HepG2 (cell line): ENCODE measurements around the gene NDUFS7. TPM values are rescaled to one million over a fixed set of nuclear protein-coding genes. Genes with fewer than 3 reads are reported as not detected.
A peak's percentile ranks its signal among the peaks of the same experiment; 100 is the strongest.

Source experiments
- ATAC-seq: fragments of 200-7000 bp; cut with Tn5 transposase; 3 replicates; pipeline ENCODE4 v1.9.1; 2020; ENCODE audit warnings: mild to moderate bottlenecking, moderate library complexity
- BruUV-seq: library from RNA; stranded (reverse); fragments of 400-500 nt; replicated peaks from 2 replicates; lab custom pipeline; 2021; lab: Mats Ljungman, UMichigan
- CTCF ChIA-PET: fragments of 300-600 bp; formaldehyde crosslinking; extraction: SDS; loops from one replicate; lab custom pipeline; 2021; ENCODE audit warnings: low total read pairs, inconsistent platforms, low intra/inter-chr PET ratio; lab: Yijun Ruan, JAX
- POLR2A ChIA-PET: fragments of 350-600 bp; sonication (Branson Sonifier 250); formaldehyde crosslinking; loops from one replicate; lab custom pipeline; 2020; ENCODE audit warnings: antibody characterized with exemption, inconsistent platforms; lab: Yijun Ruan, JAX
- DNase-seq: peaks from one replicate; pipeline ENCODE4 v3.0.0-alpha.2; 2015; ENCODE audit warnings: low spot score
- FAIRE-seq: peaks from 3 replicates; lab custom pipeline; 2011; peaks lifted over from hg19 to GRCh38; lab: Jason Lieb, UNC
- H2AFZ ChIP-seq: one replicate; pipeline ENCODE4 v1.6.1; 2011; ENCODE audit warnings: low read length, inconsistent platforms
- H3K27ac ChIP-seq: fragments of 300-600 bp; 3 replicates; pipeline ENCODE4 v1.8.0; 2011; ENCODE audit warnings: mixed run types, mild to moderate bottlenecking, mixed read lengths, low read length, inconsistent platforms; ENCODE audit not compliant: insufficient read depth; ENCODE audit errors: extremely low read length
- H3K27me3 ChIP-seq, 2 experiments: fragments of 200-600 bp in 1 of 2; 2 replicates in 1 of 2; 3 replicates in 1 of 2; pipeline versions ENCODE4 v1.6.0 to v1.8.0; 2011; ENCODE audit warnings: low read length in 2 of 2, mild to moderate bottlenecking in 2 of 2, moderate library complexity in 2 of 2, inconsistent platforms in 1 of 2; ENCODE audit not compliant: insufficient read depth in 2 of 2, control insufficient read depth in 1 of 2
- H3K36me3 ChIP-seq, 2 experiments: fragments of 200-600 bp in 1 of 2; replicated peaks in 1 of 2; 2 replicates in 1 of 2; 3 replicates in 1 of 2; pipeline versions ENCODE4 v1.5.1 to v1.8.0; 2011; ENCODE audit warnings: low read length in 2 of 2, inconsistent platforms in 1 of 2; ENCODE audit not compliant: insufficient read depth in 2 of 2, control insufficient read depth in 1 of 2
- H3K4me1 ChIP-seq: 2 replicates; pipeline ENCODE4 v1.5.1; 2012; ENCODE audit warnings: low read length, inconsistent platforms; ENCODE audit not compliant: insufficient read depth
- H3K4me2 ChIP-seq: 2 replicates; pipeline ENCODE4 v1.6.0; 2011; ENCODE audit warnings: low read depth, low read length, inconsistent platforms
- H3K4me3 ChIP-seq, 3 experiments: fragments of 200-600 bp in 1 of 3; sonication (generic), shearing (Covaris generic) in 1 of 3; replicated peaks in 1 of 3; 2 replicates each; pipeline ENCODE4 v1.5.1; 2011 to 2016; ENCODE audit warnings: low read length in 3 of 3, inconsistent platforms in 2 of 3, low read depth in 2 of 3, mild to moderate bottlenecking in 2 of 3, control low read depth in 1 of 3, mixed read lengths in 1 of 3; ENCODE audit not compliant: insufficient read depth in 1 of 3
- H3K79me2 ChIP-seq: one replicate; pipeline ENCODE4 v1.6.1; 2011; ENCODE audit warnings: low read length, inconsistent platforms; ENCODE audit not compliant: insufficient read depth
- H3K9ac ChIP-seq: 2 replicates; pipeline ENCODE4 v1.6.0; 2011; ENCODE audit warnings: mild to moderate bottlenecking, low read depth, low read length, inconsistent platforms; ENCODE audit not compliant: insufficient read depth
- H3K9me3 ChIP-seq: 2 replicates; pipeline ENCODE4 v1.5.1; 2012; ENCODE audit warnings: mild to moderate bottlenecking, low read length
- H4K20me1 ChIP-seq: 2 replicates; pipeline ENCODE4 v1.6.0; 2011; ENCODE audit warnings: inconsistent platforms, mild to moderate bottlenecking, low read length, moderate library complexity; ENCODE audit not compliant: insufficient read depth
- AGO2 ChIP-seq: fragments of 200-400 bp; formaldehyde crosslinking; optimal IDR thresholded peaks from 2 replicates; pipeline ENCODE3; 2017; ENCODE audit warnings: mild to moderate bottlenecking, low read depth, low read length, moderate library complexity
- CBFB ChIP-seq: sonication (generic); formaldehyde crosslinking; IDR thresholded peaks from 2 replicates; pipeline ENCODE4 v1.4.0; 2020; ENCODE audit warnings: missing genetic modification reagents
- CHD4 ChIP-seq: fragments of 200-600 bp; sonication (generic); IDR thresholded peaks from 2 replicates; pipeline ENCODE4 v1.7.0; 2017; ENCODE audit warnings: mild to moderate bottlenecking, low read length, borderline replicate concordance
- ELF3 ChIP-seq: IDR thresholded peaks from 2 replicates; pipeline ENCODE4 v1.6.1; 2016; ENCODE audit warnings: missing genetic modification reagents, missing compliant biosample characterization
- FOXA1 ChIP-seq, 2 experiments: fragments of 450-650 bp in 1 of 2; sonication (generic) in 1 of 2; formaldehyde crosslinking in 1 of 2; IDR thresholded peaks; 2 replicates each; pipeline versions ENCODE4 v1.4.0 to v1.6.1; 2016 to 2020; ENCODE audit warnings: missing genetic modification reagents in 1 of 2
- NPAS2 ChIP-seq: sonication (generic); formaldehyde crosslinking; IDR thresholded peaks from 2 replicates; pipeline ENCODE4 v1.8.0; 2022; ENCODE audit warnings: mild to moderate bottlenecking, missing genetic modification reagents, borderline replicate concordance
- PCBP2 ChIP-seq: fragments of 200-400 bp; formaldehyde crosslinking; optimal IDR thresholded peaks from 2 replicates; pipeline ENCODE3; 2018; ENCODE audit warnings: low read length, low read depth; ENCODE audit not compliant: poor library complexity, severe bottlenecking
- RBFOX2 ChIP-seq: fragments of 200-400 bp; formaldehyde crosslinking; IDR thresholded peaks from 2 replicates; pipeline ENCODE4 v1.6.1; 2017; ENCODE audit warnings: low read depth, mild to moderate bottlenecking, low read length
- SMC3 ChIP-seq: IDR thresholded peaks from 2 replicates; pipeline ENCODE4 v1.6.1; 2011; ENCODE audit warnings: low read length, improper control_type of control experiment
- ZBTB1 ChIP-seq: sonication (generic); formaldehyde crosslinking; IDR thresholded peaks from 2 replicates; pipeline ENCODE4 v1.4.0; 2020; ENCODE audit warnings: missing genetic modification reagents, borderline replicate concordance
- ZFP36 ChIP-seq: fragments of 150-350 bp; IDR thresholded peaks from 2 replicates; pipeline ENCODE4 v1.6.1; 2018; ENCODE audit warnings: borderline replicate concordance, low read length, low read depth; ENCODE audit not compliant: partially characterized antibody
- ZNF20 ChIP-seq: sonication (generic); formaldehyde crosslinking; IDR thresholded peaks from 2 replicates; pipeline ENCODE4 v1.4.0; 2020; ENCODE audit warnings: mild to moderate bottlenecking, moderate library complexity, missing genetic modification reagents
- WGBS: methylation state at CpG from one replicate; pipeline ENCODE4 v1.1.6; 2017; ENCODE audit warnings: low lambda C conversion rate; 5-methylcytosine and 5-hydroxymethylcytosine counted together
- in situ Hi-C: cut with HindIII; loops from 2 replicates; pipeline ENCODE4 v1.10.0; 2017; ENCODE audit warnings: low pct_unique_long_range_greater_than_20kb; ENCODE audit not compliant: extremely low pct_ligation_motif_present
- intact Hi-C: fragments of 100-400 bp; cut with micrococcal nuclease; formaldehyde crosslinking; loops from one replicate; pipeline ENCODE4 v1.10.0; 2022; ENCODE audit not compliant: unreplicated experiment
- polyA plus RNA-seq, 8 experiments: library from polyadenylated mRNA; depleted of rRNA in 3 of 8; stranded (reverse) in 7 of 8; unstranded in 1 of 8; fragments of >200 nt; fragmentation: Illumina TruSeq in 4 of 8; extraction: Trizol in 4 of 8; gene quantifications; 2 replicates each; pipeline versions ENCODE4 v1.2.1 to v1.2.3, GENCODE V29; 2011 to 2016; ENCODE audit warnings: low read depth in 4 of 8, missing spikeins in 1 of 8, mixed read lengths in 1 of 8; ENCODE audit not compliant: insufficient read depth in 1 of 8
- total RNA-seq, 5 experiments: library from RNA; depleted of rRNA; stranded (reverse); fragments of >200 nt; fragmentation: Illumina TruSeq; extraction: Trizol; gene quantifications; 2 replicates each; pipeline ENCODE4 v1.2.3, GENCODE V29; 2016; ENCODE audit warnings: low read depth in 1 of 5
- TF ChIP-seq, protein P1 (sequence below): sonication (generic); formaldehyde crosslinking; IDR thresholded peaks from 2 replicates; pipeline ENCODE4 v1.4.0; 2020; ENCODE audit warnings: missing genetic modification reagents
- TF ChIP-seq, protein P2 (sequence below): sonication (generic); formaldehyde crosslinking; IDR thresholded peaks from 2 replicates; pipeline ENCODE4 v1.4.0; 2020; ENCODE audit warnings: low read depth, missing genetic modification reagents

NDUFS7 gene
- total and polyA plus RNA-seq, 2 of the 13 experiments (the other 11 are each of a cell fraction or from before 2014, with no cell fraction given) = 34.3 to 66.9 TPM

DNA sequence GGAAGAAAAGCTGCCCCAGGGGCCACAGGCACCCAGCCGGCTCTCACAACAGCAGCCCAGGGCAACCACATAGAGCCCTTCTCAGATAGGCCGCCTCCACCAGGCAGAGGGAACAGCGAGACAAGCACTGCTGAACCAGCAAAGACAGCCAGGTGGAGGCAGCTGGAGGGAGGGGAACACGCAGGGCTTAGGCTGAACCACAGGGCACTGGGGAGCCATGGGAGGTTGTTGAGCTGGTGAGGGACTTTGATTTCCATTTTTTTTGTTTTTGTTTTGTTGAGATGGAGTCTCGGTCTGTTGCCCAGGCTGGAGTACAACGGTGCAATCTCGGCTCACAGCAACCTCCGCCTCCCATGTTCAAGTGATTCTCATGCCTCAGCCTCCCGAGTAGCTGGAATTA lies 14.1 kb downstream of the NDUFS7 start (continued):
- TF ChIP-seq PCBP2 = no peak
- TF ChIP-seq CHD4 = peak; percentile 36; the same call in 1 of the 2 replicates
- TF ChIP-seq, protein P1, sequence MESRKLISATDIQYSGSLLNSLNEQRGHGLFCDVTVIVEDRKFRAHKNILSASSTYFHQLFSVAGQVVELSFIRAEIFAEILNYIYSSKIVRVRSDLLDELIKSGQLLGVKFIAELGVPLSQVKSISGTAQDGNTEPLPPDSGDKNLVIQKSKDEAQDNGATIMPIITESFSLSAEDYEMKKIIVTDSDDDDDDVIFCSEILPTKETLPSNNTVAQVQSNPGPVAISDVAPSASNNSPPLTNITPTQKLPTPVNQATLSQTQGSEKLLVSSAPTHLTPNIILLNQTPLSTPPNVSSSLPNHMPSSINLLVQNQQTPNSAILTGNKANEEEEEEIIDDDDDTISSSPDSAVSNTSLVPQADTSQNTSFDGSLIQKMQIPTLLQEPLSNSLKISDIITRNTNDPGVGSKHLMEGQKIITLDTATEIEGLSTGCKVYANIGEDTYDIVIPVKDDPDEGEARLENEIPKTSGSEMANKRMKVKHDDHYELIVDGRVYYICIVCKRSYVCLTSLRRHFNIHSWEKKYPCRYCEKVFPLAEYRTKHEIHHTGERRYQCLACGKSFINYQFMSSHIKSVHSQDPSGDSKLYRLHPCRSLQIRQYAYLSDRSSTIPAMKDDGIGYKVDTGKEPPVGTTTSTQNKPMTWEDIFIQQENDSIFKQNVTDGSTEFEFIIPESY (CRISPR knock-in tag) = peak; percentile 76
- peak; percentile 82 for TF ChIP-seq ZFP36
- no peak for TF ChIP-seq ZBTB1 (CRISPR knock-in tag)
- TF ChIP-seq, protein P2, sequence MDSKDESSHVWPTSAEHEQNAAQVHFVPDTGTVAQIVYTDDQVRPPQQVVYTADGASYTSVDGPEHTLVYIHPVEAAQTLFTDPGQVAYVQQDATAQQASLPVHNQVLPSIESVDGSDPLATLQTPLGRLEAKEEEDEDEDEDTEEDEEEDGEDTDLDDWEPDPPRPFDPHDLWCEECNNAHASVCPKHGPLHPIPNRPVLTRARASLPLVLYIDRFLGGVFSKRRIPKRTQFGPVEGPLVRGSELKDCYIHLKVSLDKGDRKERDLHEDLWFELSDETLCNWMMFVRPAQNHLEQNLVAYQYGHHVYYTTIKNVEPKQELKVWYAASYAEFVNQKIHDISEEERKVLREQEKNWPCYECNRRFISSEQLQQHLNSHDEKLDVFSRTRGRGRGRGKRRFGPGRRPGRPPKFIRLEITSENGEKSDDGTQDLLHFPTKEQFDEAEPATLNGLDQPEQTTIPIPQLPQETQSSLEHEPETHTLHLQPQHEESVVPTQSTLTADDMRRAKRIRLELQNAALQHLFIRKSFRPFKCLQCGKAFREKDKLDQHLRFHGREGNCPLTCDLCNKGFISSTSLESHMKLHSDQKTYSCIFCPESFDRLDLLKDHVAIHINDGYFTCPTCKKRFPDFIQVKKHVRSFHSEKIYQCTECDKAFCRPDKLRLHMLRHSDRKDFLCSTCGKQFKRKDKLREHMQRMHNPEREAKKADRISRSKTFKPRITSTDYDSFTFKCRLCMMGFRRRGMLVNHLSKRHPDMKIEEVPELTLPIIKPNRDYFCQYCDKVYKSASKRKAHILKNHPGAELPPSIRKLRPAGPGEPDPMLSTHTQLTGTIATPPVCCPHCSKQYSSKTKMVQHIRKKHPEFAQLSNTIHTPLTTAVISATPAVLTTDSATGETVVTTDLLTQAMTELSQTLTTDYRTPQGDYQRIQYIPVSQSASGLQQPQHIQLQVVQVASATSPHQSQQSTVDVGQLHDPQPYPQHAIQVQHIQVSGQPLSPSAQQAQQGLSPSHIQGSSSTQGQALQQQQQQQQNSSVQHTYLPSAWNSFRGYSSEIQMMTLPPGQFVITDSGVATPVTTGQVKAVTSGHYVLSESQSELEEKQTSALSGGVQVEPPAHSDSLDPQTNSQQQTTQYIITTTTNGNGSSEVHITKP (CRISPR knock-in tag) = no peak

DNA sequence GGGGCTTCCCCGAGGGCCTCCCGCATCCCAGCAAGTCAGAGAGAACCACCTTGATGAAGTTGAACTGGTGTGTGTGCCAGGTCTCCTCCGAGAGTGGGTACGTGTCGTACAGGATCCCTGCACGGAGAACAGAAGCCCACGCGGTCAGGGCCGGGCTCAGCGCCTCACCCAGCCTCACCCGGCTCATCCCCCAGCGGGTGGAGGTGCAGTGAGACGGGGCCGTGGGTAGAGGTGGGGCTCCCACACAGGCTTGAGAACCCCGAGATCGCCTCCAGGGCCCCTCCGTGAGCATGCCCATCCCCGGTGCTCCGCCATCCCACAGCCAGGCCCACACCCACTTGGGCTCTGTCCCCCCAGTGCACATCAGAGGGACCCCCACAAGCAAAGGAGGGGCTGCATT lies 15.4 kb downstream of the NDUFS7 start:
- DNase-seq (no peak), ATAC-seq (no peak), FAIRE-seq (no peak)
- CTCF ChIA-PET = no interaction called here
- Histone ChIP-seq H2AFZ (no peak overlapping the region), H3K9ac (no peak overlapping the region), H3K4me1 (peaks cover 60% of the 10 kb centered on the region), H3K79me2 (no peaks in the 10 kb centered on the region), H3K4me3 (no peak overlapping the region), H3K4me2 (no peak overlapping the region), H3K9me3 (no peaks in the 10 kb centered on the region), H3K27ac (peak overlapping the region; percentile 85), H3K27me3 (no peaks in the 10 kb centered on the region), H4K20me1 (no peaks in the 10 kb centered on the region), H3K36me3 (0 out of 5 replicates have a peak, but pooled peaks cover 0 to 2% of the 10 kb centered on the region in 2 experiments)
- POLR2A ChIA-PET = no interaction called here
- intact Hi-C loops (no loop called here), in situ Hi-C loops (no loop called here)
- BruUV-seq = no TSS peak
- 99% methylated on average over 11 of the region's 19 CpGs for WGBS
- TF ChIP-seq ZNF20 (CRISPR knock-in tag) (no peak), NPAS2 (CRISPR knock-in tag) (no peak), AGO2 (peak; percentile 78), CBFB (CRISPR knock-in tag) (no peak), FOXA1 (IDR thresholded peaks at IDR 0.05) (no peak), FOXA1 (CRISPR knock-in tag; IDR thresholded peaks at IDR 0.05) (no peak), RBFOX2 (peak; percentile 67; the same call in 1 of the 2 replicates), SMC3 (no peak), ELF3 (CRISPR knock-in tag) (no peak)
- TF ChIP-seq, protein P1 (CRISPR knock-in tag) = peak; percentile 28; the same call in 1 of the 2 replicates
